GM10248 (cell line): ENCODE results near the gene GRIK4.

ENCODE experiments used
- CTCF ChIA-PET: fragments of 300-600 bp; sonication (Branson Sonifier 250); formaldehyde crosslinking; extraction: SDS; loops from one replicate; lab custom pipeline; 2021; ENCODE audit warnings: antibody characterized with exemption; lab: Yijun Ruan, JAX
- POLR2A ChIA-PET: fragments of 350-650 bp; sonication (Branson Sonifier 250); formaldehyde crosslinking; extraction: SDS; loops from one replicate; lab custom pipeline; 2020; ENCODE audit warnings: antibody characterized with exemption; lab: Yijun Ruan, JAX
- DNase-seq: peaks from one replicate; pipeline ENCODE4 v3.0.0; 2012; ENCODE audit errors: extremely low spot score
- TF ChIP-seq, protein P1 (sequence below): IDR thresholded peaks from 2 replicates; pipeline ENCODE4 v1.5.1; 2012; ENCODE audit warnings: mild to moderate bottlenecking, low read depth; ENCODE audit errors: extremely low read depth, missing control alignments, control extremely low read depth

GRIK4 gene

DNA sequence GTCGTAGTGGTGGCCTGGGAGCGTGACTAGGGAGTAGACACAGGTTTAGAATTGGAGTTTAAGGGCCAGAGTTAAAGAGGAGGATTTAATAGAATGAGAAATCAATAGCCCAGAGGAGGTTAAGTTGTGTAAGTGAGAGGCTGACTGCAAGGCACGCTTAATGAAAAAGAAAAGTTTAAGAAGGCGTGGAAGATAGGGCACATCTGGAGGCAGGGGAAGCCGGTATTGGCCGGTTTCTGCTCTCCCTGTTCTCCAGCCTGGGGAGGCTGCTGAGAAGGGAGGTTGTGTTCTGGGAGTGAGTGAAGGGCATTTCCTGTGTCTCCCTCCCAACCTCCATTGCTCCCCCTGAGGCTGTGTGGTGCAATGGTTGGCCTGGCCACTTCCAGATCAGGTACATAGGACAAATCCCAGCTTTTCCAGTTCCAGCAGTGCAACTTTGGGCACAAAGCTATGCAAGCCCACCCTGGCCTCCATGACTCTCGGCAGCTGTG is 6.3 kb downstream of the GRIK4 start:
- ChIA-PET CTCF (interaction anchor here (1.3 to 12.1 kb wide), 4 partner anchors 54 to 284 kb away, joined by 3 to 124 read pairs (median 6); no protein-coding TSS in a partner anchor), POLR2A (no interaction called here)
- TF ChIP-seq, protein P1, sequence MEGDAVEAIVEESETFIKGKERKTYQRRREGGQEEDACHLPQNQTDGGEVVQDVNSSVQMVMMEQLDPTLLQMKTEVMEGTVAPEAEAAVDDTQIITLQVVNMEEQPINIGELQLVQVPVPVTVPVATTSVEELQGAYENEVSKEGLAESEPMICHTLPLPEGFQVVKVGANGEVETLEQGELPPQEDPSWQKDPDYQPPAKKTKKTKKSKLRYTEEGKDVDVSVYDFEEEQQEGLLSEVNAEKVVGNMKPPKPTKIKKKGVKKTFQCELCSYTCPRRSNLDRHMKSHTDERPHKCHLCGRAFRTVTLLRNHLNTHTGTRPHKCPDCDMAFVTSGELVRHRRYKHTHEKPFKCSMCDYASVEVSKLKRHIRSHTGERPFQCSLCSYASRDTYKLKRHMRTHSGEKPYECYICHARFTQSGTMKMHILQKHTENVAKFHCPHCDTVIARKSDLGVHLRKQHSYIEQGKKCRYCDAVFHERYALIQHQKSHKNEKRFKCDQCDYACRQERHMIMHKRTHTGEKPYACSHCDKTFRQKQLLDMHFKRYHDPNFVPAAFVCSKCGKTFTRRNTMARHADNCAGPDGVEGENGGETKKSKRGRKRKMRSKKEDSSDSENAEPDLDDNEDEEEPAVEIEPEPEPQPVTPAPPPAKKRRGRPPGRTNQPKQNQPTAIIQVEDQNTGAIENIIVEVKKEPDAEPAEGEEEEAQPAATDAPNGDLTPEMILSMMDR, result no peak
- no peak for DNase-seq

DNA sequence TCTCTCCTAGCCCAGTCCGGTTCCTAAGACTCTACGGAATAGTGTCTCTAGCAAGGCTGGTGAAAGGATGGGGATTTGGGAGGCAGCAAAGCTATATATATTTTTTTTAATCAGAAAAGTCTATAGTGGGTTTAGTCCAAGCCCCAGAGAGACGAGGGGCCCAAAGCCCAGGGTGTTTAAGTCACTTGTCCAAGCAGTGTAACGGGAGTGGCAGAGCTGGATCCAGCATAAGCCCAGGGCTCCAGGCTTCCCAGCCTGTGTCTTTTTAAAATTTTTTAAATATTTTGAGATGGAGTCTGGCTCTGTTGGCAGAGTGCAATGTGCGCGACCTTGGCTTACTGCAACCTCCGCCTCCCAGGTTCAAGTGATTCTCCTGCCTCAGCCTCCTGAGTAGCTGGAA is 6.8 kb downstream of the GRIK4 start:
- CTCF ChIA-PET, result interaction anchor here (1.1 to 12.1 kb wide), 5 partner anchors 18 to 284 kb away, joined by 3 to 124 read pairs (median 4); no protein-coding TSS in a partner anchor
- POLR2A ChIA-PET, result no interaction called here
- TF ChIP-seq, protein P1, result no peak
- DNase-seq, result no peak

DNA sequence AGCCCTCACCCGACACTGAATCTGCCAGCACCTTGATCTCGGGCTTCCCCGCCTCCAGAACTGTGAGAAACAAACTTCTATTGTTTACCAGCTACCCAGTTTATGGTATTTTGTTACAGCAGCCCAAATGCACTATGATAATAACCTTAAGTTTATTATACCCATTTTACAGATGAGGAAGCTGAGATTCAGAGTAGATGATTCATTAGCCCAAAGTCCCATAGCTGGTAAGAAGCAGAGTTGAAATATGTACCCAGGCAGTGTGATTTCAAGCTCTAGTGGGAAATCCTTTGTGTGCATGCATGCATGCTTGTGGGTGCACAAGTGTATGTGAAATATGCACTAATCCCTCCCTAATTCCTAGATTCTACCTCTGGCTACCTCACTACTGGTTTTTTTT is 7.9 kb downstream of the GRIK4 start:
- DNase-seq, result no peak
- ChIA-PET POLR2A (no interaction called here), CTCF (interaction anchor here (0.6 to 2.4 kb wide), 6 partner anchors 9 to 283 kb away, joined by 3 to 8 read pairs (median 4); partner anchors contain the start of gene GRIK4)

DNA sequence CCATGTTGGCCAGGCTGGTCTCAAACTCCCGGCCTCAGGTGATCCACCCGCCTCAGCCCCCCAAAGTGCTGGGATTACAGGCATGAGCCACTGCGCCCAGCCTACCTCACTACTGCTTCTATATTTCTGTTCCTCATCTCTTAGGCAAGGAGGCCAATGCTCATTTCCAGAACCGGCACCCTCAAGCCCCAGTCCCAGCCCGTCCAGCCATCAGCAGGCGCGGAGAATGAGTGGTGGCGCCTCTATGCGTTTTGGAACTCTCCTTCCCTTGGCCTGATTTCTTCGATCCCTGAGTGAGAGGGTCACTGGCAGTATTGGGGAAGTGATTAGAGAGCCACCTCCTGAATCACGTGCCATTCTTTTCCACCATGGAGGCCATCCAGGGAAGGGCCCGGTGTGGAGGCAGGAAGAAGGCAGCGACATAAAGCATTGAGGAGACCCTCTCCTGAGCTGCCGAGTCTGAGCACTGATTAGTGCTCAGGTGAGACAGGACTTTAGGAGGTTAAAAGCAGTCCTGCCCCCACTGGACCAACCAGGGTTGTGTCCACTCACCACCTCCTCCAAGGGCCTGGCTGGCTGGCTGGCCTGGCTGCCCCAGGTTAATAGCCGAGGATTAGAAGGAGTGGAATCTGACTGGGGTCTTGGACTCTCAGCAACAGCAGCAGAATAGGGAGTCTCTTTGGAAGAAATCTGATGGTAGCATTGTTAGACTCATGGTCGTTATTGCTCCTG is 8.7 kb downstream of the GRIK4 start:
- DNase-seq, result no peak
- TF ChIP-seq, protein P1, result no peak
- ChIA-PET POLR2A (no interaction called here), CTCF (interaction anchor here (1.1 to 2.4 kb wide), 4 partner anchors 9 to 282 kb away, joined by 3 to 8 read pairs (median 5); partner anchors contain the start of gene GRIK4)

More for the DNA sequence above, 7.9 kb downstream of the GRIK4 start:
- TF ChIP-seq, protein P1, result no peak

DNA sequence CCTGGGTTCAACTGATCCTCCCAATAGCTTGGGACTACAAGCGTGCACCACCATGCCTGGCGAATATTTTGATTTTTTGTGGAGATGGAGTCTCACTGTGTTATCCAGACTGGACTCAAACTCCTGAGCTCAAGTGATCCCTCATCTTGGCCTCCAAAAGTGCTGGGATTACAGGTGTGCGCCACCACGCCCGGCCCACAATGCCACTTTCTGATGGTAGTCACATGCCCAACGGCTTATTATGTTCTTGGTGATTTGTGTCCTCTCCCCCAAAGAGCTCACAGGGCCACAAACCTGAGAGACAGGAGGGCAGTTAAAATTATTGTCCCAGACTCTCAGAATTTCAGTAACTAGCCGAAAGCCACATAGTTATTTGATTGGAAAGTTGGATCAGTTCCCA is 9.6 kb downstream of the GRIK4 start:
- no peak for DNase-seq
- ChIA-PET CTCF (interaction anchor here (1.6 to 2.4 kb wide), 2 partner anchors 10 to 38 kb away, joined by 3 to 7 read pairs; partner anchors contain the start of gene GRIK4), POLR2A (no interaction called here)
- TF ChIP-seq, protein P1, result no peak

DNA sequence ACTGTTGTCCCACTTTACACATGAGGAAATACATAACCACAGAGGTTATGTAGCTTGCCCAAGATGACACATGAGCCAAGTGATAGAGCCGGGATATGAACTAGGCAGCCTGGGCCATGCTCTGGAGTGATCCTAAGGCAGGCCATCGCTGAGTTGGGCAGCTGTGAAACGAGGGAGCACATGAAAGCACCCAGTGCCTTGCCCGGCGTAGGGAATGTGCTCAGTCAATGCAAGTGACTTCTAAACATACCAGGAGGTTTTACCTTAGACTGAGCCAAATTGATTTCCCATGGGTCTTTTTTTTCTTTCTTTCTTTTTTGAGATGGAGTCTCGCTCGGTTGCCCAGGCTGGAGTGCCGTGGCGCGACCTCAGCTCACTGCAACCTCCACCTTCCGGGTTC is 10.5 kb downstream of the GRIK4 start:
- TF ChIP-seq, protein P1, result no peak
- CTCF ChIA-PET, result interaction anchor here (1.6 kb wide), 1 partner anchor 37 kb away, joined by 3 read pairs; no protein-coding TSS in a partner anchor
- no peak for DNase-seq
- POLR2A ChIA-PET, result no interaction called here
